IPS-NIHi11 (cell line): Measurements from ENCODE around the gene RAB11FIP5.

Experiments used
- DNase-seq: peaks from one replicate; pipeline ENCODE4 v3.0.0; 2012; ENCODE audit warnings: mixed read lengths, low spot score

The RAB11FIP5 gene

DNA sequence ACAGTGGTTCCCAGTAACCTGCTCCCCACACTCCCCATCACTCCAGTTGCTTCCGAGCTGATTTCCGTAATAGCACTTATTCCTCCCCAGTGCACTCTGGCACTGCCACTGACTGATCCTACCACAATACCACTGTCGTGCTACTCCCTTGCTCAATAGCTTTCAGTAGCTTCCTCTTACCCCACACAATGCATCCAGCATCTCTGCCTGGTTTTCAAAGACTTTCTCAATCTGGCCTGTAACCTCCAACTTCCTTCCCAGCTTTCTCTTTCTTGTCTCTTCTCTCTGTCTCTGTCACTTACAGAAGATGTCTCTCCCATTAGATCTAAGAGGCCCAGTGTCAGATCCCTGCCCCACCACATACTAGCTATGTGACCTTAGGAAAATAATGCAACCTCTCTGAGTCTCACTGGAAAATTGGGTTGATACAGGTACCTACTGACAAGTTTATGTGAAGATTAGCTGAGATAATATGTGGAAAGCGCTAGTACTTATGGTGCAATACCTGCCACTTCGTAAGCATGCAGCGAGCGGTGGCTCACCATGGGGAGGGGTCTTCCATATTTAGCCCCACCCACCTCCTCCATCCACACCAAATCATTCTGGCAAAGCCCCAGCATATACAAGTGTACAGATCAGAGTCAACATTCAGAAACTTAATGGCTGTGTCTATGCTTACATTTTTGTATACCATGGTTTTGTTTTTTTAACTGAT is 77.9 kb downstream of the RAB11FIP5 start:
- no peak for DNase-seq

DNA sequence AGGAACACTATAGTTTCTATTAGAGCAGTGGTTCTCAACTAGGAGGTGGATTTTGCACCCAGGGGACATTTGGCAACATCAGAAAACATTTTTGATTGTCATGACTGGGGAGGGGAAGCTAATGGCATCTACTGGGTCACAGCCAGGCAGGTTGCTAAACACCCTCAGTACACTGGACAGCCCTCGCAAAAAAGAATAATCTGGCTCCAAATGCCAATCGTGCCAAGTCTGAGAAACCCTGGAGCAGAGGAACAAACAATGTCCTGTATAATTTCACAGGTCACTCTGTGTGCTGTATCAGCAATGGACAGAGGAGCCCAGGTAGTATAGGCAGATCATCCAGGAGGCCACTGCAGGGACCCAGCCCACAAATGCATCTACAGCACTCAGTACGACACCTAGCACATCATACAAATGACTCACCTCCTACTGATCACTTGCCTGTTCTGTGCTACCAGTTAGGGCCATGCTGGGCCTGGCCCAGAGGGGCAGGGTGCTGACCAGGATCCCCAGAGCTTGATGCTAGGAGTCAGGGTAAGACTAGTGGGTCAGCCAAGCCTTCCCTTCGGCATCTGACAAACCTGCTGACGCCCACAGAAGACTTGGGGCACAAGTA is 78.9 kb downstream of the RAB11FIP5 start:
- DNase-seq: no peak

DNA sequence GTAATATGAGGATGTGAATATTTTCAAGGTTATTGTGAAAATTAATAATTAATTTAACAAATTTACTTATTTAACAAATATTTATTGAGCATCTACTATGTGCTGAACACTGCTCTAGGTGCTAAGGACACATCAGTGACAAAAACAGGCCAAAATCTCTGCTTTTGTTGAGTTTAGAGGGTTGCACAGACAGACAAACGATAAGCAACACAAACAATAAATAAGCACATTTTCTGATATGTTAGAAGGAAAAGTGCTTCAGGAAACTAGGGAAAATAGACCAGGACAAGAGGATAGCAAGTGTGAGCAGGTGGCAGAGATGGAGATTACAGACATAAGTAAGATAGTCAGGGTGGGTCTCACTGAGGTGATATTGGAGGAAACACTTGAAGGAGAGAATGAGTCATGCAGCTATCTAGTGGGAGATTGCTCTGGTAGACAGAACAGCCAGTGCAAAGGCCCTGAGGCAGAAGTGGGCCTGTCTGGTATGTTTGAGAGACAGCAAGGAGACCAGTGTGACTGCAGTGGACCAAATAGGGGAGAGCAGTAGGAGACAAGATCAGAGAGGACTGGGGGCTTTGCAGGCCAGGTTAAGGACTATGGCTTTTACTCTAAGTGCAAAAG is 79.5 kb downstream of the RAB11FIP5 start:
- DNase-seq: no peak

DNA sequence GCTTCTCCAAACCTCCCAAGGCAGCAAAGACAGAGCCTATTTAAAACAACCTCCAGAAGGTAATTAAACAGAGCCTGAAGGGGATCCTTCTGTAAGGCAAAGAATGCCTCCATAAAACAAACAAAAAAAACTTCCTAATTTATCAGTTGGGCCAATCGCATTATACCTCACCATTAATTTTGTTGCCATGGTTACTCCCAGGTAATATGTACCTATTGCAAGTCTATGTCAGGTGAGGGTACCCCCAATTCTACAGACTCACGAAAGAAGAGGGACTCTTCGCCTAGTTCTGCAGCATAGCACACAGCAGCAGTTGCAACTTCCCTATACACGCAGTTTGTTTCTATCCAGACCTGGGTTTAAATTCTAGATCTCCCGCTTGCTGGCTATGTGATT is 80.0 kb downstream of the RAB11FIP5 start:
- DNase-seq: no peak

DNA sequence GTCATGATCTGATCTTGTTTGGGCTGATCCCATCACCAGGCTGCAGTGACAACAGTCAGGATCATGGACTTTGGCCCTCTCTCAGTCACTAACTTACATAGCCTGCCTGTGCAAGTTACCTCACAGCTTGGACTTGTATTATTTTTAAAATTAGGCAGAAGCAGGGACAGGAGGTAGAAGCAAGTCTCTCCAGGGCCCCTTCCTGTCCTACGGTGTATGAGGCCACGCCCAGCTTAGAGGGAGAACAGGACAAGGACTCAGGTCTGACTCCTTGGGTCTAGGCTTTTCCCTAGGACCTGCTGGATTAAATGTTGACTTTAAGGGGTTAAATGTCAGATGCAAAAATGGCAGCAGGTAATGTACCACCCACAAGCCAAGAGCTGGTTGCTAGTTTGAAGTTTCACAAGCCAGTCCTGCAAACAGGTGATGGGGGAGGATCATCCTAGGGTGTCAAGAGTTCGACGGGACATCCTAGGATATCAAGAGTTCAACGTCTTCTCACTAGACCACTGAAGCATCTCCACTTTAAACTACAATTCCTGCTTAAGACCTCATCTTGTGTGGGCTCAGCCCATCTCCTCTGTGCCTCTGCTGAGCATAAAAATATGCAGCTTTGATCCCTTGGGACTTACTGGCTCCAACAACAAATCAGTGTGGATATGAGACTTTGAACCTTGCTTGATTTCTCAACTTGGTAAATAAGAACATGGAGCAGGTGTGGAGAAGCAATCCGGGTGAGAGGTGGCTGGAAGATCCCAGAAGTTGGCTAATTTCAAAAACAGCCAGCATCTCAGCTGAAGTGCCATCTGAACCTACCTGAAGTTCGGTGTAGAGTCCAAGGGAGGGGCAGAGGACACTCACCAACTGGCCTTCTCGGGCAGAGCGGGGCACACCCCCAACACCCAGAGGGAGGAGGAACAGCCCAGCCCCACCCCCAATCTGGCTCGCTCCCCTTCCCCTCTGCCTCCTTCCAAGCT is 80.7 kb downstream of the RAB11FIP5 start:
- DNase-seq: no peak

DNA sequence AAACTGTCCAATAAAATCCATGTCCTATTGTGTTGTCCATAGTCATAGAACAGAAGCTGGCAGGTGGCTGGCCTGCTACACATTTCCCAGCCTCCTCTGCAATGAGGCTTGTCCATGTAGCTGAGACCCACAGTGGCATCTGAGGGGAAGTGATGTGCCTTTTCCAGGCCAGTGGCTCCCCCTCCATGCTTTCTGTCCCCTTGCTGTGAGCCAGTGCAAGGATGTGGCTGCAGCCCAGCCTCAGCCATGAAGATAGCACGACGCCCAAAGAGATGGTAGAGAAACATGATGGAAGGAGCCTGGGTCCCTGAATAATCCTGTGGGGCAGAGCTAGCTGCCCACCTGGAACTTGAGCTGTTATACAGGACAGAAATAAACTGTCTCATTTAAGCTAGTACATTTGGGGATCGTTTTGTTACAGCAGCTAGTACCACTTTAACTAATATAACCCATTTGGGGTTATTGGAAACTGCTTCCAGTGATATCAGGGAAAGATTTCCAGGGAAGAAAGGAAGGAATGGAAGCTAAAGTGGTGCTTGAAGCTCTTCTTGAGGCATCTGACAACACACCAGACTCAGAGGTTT is 81.6 kb downstream of the RAB11FIP5 start:
- no peak for DNase-seq

DNA sequence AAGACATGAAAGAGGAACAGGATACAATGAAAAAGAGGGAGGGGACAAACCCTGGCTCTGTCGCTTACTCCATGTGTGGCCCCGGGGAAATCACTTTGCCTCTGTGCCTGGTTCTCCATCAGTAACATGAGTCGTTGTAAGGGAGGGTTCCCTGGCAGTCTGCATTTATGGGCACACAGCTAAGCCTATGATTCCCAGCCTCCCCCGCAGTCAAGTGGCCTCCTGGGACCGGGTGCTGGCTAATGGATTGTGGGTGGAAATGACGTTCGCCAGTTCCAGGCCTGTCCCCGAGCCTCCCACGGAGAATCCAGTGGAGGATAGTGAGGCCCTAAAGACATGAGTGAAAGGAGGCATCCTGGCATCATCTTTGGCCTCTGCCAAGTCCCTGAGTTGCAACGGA is 83.9 kb downstream of the RAB11FIP5 start:
- no peak for DNase-seq

DNA sequence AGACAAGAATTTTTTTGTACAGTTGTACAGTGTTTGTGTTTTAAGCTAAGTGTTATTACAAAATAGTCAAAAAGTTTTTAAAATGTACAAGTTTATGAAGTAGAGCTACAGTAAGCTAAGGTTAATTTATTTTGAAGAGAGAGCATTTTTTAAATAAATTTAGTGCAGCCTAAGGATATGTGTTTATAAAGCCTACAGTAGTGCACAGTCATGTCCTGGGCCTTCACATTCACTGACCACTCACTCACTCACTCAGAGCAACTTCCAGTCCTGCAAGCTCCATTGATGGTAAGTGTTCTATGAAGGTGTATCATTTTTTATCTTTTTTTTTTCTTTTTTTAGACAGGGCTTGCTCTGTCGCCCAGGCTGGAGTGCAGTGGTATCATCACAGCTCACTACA is 85.4 kb downstream of the RAB11FIP5 start:
- DNase-seq: no peak

DNA sequence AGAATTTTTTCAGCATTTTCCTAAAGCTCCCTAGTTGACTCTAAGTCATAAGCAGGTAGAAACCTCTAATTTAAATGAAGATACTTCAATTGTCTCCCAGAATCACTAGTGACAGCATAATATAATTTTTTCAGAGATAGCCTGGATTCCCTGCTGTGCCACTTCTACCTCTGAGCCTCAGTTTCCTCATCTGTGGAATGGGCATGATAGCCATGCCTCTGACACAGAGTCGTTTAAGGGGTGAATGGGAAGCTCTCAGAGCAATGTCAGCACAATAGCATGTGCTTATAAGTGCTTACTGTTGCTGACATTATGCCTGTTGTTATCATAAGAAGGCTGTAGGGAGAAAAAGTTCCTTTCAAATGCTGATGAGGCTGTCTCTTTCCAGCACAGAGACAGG is 89.3 kb downstream of the RAB11FIP5 start:
- no peak for DNase-seq
